CD4-positive, alpha-beta T cell treated with Interleukin-6 for 4 hours (primary cell): ENCODE measurements around the gene CAMKMT.

Experiments
- DNase-seq: peaks from one replicate; pipeline ENCODE4 v3.0.0-alpha.2; 2020; ENCODE audit warnings: mixed read lengths

The CAMKMT gene

GRCh38 chr2:44747794-44748193, 386.0 kb downstream of the CAMKMT start:
- DNase-seq = no peak

- no peak for DNase-seq
These were observed 390.2 kb downstream of the CAMKMT start for GRCh38 chr2:44751754-44752479.

- DNase-seq = no peak
These were observed 391.0 kb downstream of the CAMKMT start for GRCh38 chr2:44752761-44753160.

- no peak for DNase-seq
These were observed 392.0 kb downstream of the CAMKMT start for GRCh38 chr2:44753552-44754285.

- no peak for DNase-seq
These were observed 396.8 kb downstream of the CAMKMT start for GRCh38 chr2:44758591-44758990.

- DNase-seq = no peak
These were observed 398.1 kb downstream of the CAMKMT start for GRCh38 chr2:44759823-44760222.

GRCh38 chr2:44763275-44763782, 401.6 kb downstream of the CAMKMT start:
- DNase-seq = no peak

GRCh38 chr2:44766220-44766619, 404.5 kb downstream of the CAMKMT start:
- no peak for DNase-seq

GRCh38 chr2:44766777-44767176, 405.0 kb downstream of the CAMKMT start:
- DNase-seq = no peak

- DNase-seq = no peak
These were observed 405.9 kb downstream of the CAMKMT start for GRCh38 chr2:44767691-44768090.

GRCh38 chr2:44768438-44769236, 406.9 kb downstream of the CAMKMT start:
- DNase-seq = no peak

GRCh38 chr2:44769349-44770011, 407.7 kb downstream of the CAMKMT start:
- no peak for DNase-seq

- DNase-seq = no peak
These were observed 408.8 kb downstream of the CAMKMT start for GRCh38 chr2:44770221-44771195.

GRCh38 chr2:44771522-44771921, 409.8 kb downstream of the CAMKMT start:
- no peak for DNase-seq

GRCh38 chr2:44772131-44772530, 410.4 kb downstream of the CAMKMT start:
- no peak for DNase-seq

GRCh38 chr2:44772669-44773378, 411.1 kb downstream of the CAMKMT start:
- DNase-seq = no peak

- no peak for DNase-seq
These were observed 413.2 kb downstream of the CAMKMT start for GRCh38 chr2:44774826-44775492.

- no peak for DNase-seq
These were observed 415.3 kb downstream of the CAMKMT start for GRCh38 chr2:44777036-44777435.

- DNase-seq = no peak
These were observed 415.8 kb downstream of the CAMKMT start for GRCh38 chr2:44777537-44777936.

- DNase-seq = no peak
These were observed 416.5 kb downstream of the CAMKMT start for GRCh38 chr2:44778221-44778654.
